HEK293T (cell line): ENCODE results near the gene BMP8B.

Source experiments
- CTCF ChIA-PET: fragments of 350-600 bp; formaldehyde crosslinking; extraction: SDS; loops from one replicate; lab custom pipeline; 2021; ENCODE audit warnings: antibody characterized with exemption, inconsistent platforms; lab: Yijun Ruan, JAX
- POLR2A ChIA-PET: fragments of 350-600 bp; formaldehyde crosslinking; extraction: SDS; loops from one replicate; lab custom pipeline; 2020; ENCODE audit warnings: antibody characterized with exemption, inconsistent platforms; lab: Yijun Ruan, JAX
- DNase-seq: peaks from one replicate; pipeline ENCODE4 v3.0.0; 2012; ENCODE audit warnings: mixed read lengths; ENCODE audit errors: extremely low spot score
- ARNT ChIP-seq: fragments of 450-650 bp; IDR thresholded peaks from 2 replicates; pipeline ENCODE4 v1.6.1; 2017; ENCODE audit warnings: mild to moderate bottlenecking
- BHLHE40 ChIP-seq: fragments of 450-650 bp; IDR thresholded peaks from 2 replicates; pipeline ENCODE4 v1.6.1; 2016; ENCODE audit warnings: mild to moderate bottlenecking, moderate library complexity, borderline replicate concordance
- CTBP1 ChIP-seq: fragments of 450-650 bp; IDR thresholded peaks from 2 replicates; pipeline ENCODE4 v1.6.1; 2016; ENCODE audit warnings: borderline replicate concordance
- ELF4 ChIP-seq: fragments of 450-650 bp; IDR thresholded peaks from 2 replicates; pipeline ENCODE4 v1.6.1; 2017; ENCODE audit warnings: antibody characterized with exemption
- FOXA1 ChIP-seq: fragments of 450-650 bp; IDR thresholded peaks from 2 replicates; pipeline ENCODE4 v1.6.1; 2016; ENCODE audit warnings: mild to moderate bottlenecking
- FOXK2 ChIP-seq: fragments of 450-650 bp; IDR thresholded peaks from 2 replicates; pipeline ENCODE4 v1.6.1; 2016; ENCODE audit warnings: mild to moderate bottlenecking
- FOXM1 ChIP-seq: fragments of 450-650 bp; IDR thresholded peaks from 2 replicates; pipeline ENCODE4 v1.6.1; 2017; ENCODE audit warnings: mild to moderate bottlenecking, borderline replicate concordance
- HDGF ChIP-seq: fragments of 450-650 bp; IDR thresholded peaks from 2 replicates; pipeline ENCODE4 v1.6.1; 2017; ENCODE audit warnings: antibody characterized with exemption, borderline replicate concordance
- L3MBTL2 ChIP-seq: fragments of 450-650 bp; conservative IDR thresholded peaks from 2 replicates; pipeline ENCODE4 v1.6.1; 2016; ENCODE audit warnings: mild to moderate bottlenecking
- LEF1 ChIP-seq: fragments of 450-650 bp; IDR thresholded peaks from 2 replicates; pipeline ENCODE4 v1.6.1; 2017; ENCODE audit warnings: mild to moderate bottlenecking, borderline replicate concordance
- NFRKB ChIP-seq: fragments of 450-650 bp; IDR thresholded peaks from 2 replicates; pipeline ENCODE4 v1.6.1; 2016; ENCODE audit warnings: mild to moderate bottlenecking, moderate library complexity
- SP1 ChIP-seq: fragments of 450-650 bp; IDR thresholded peaks from 2 replicates; pipeline ENCODE4 v1.6.1; 2017
- SUZ12 ChIP-seq: fragments of 450-650 bp; IDR thresholded peaks from 2 replicates; pipeline ENCODE4 v1.6.1; 2016; ENCODE audit warnings: mild to moderate bottlenecking
- TARDBP ChIP-seq: fragments of 450-650 bp; IDR thresholded peaks from 2 replicates; pipeline ENCODE4 v1.6.1; 2016
- ZNF384 ChIP-seq: fragments of 450-650 bp; IDR thresholded peaks from 2 replicates; pipeline ENCODE4 v1.6.1; 2016
- TF ChIP-seq, protein P1 (sequence below): fragments of 450-650 bp; IDR thresholded peaks from 2 replicates; pipeline ENCODE4 v1.6.1; 2016

BMP8B gene

DNA sequence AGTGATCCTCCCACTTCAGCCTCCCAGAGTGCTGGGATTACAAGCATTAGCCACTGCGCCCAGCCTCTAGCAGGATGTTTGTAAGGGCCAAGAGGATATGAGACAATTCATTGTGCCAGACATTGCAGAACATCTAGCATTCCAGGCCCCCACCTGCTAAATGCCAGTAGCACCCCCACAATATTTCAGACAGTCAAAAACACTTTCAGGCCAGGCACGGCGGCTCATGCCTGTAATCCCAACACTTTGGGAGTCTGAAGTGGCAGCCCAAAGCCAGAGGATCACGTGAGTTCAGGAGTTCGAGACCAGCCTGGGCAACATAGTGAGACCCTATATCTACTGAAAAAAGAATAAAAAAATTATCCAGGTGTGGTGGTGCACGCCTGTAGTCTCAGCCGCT lies 37.1 kb downstream of the BMP8B start:
- ChIA-PET CTCF (no interaction called here), POLR2A (no interaction called here)
- DNase-seq = no peak
- TF ChIP-seq FOXM1 (no peak), SP1 (no peak), SUZ12 (no peak), NFRKB (no peak), ELF4 (no peak), FOXK2 (no peak)

DNA sequence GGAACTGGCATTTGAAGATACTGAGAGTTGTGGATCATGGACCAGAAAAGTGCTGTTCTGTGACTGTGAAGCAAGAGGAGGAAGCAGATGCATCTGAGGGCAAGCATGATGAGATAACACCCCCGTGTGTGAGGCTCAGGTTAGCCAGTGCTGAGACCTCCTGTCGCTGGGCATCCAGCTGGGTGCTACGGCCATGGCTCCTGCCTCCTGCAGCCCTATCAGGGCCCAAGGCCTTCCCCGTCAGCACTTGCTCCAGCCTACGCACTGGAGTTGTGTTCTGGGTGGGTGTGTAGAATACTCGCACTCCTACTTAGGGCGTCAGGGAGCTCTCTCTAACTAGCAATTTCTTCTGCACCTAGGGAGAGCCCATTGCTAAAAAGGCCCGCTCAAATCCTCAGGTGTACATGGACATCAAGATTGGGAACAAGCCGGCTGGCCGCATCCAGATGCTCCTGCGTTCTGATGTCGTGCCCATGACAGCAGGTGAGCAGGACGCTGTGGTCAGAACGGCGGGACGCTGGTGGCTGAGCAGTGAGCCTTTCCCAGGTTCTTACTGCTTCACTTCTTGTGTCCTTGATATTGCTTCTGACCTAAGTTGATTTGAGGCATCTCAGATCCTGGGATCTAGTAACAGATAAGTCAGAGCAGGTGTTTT lies 43.5 kb downstream of the BMP8B start:
- ChIA-PET CTCF (no interaction called here), POLR2A (no interaction called here)
- TF ChIP-seq NFRKB (no peak), ARNT (no peak), FOXA1 (no peak), ZNF384 (no peak), FOXK2 (no peak), L3MBTL2 (no peak), FOXM1 (no peak), HDGF (no peak), SP1 (no peak), SUZ12 (no peak), LEF1 (no peak), CTBP1 (no peak), TARDBP (no peak)
- TF ChIP-seq, protein P1, sequence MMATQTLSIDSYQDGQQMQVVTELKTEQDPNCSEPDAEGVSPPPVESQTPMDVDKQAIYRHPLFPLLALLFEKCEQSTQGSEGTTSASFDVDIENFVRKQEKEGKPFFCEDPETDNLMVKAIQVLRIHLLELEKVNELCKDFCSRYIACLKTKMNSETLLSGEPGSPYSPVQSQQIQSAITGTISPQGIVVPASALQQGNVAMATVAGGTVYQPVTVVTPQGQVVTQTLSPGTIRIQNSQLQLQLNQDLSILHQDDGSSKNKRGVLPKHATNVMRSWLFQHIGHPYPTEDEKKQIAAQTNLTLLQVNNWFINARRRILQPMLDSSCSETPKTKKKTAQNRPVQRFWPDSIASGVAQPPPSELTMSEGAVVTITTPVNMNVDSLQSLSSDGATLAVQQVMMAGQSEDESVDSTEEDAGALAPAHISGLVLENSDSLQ = no peak

DNA sequence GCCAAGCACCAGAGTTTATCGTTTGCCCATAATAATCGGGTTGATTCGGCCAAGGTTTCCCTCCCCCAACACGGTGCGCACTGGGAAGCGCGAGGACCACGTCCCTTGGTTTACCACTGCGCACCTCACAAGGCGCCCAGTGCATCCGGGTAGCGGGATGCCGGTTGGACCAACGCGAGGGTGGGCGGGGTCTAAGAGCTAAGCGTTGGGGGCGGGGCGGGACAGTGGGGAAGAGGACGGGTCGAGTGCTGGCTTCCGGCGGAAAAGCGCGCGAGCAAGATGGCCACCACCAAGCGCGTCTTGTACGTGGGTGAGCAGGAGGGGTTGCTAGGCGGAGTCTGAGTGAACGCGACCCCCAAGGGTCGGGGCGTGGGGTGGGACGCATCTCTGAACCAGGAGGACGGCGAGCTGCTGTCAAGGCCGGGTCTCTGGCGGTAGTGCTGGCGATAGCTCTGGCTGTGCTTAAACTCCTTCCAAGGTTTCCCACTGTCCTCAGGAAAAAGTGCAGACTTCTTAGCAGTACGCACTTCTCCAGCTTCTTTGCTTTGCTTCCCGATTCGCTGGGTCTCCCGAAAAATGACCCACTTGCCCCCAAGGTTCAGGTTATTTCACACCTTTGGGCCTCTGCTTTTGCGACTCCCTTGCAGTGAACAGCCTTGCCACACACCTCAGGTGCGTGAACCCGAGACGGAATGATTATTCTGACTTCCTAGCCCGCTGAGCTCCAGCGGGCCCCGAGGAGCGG lies 49.9 kb downstream of the BMP8B start, which contains the start of gene PPIE:
Gene PPIE, plus strand, starts transcription at position 261 of the 745 bp plus-strand sequence. Its CDS starts 19 bp downstream, at position 280.
- peak; percentile 96 for DNase-seq
- ChIA-PET CTCF (interaction anchor here (1.1 kb wide), 1 partner anchor 61 kb away, joined by 4 read pairs; no protein-coding TSS in a partner anchor), POLR2A (interaction anchor here (0.6 to 2.1 kb wide), 23 partner anchors 9 to 302 kb away, joined by 3 to 15 read pairs (median 4); partner anchors contain the start of genes BMP8B, CAP1, HPCAL4 and NT5C1A)
- TF ChIP-seq FOXK2 (no peak), SP1 (no peak), CTBP1 (no peak), SUZ12 (no peak), BHLHE40 (no peak), ELF4 (0 out of 2 replicates have a peak, but pooled peaks have one; percentile 8), L3MBTL2 (peak; percentile 89), HDGF (no peak), ARNT (no peak), LEF1 (no peak), NFRKB (no peak), TARDBP (no peak)

More for the DNA sequence above, 43.5 kb downstream of the BMP8B start:
- no peak for DNase-seq

DNA sequence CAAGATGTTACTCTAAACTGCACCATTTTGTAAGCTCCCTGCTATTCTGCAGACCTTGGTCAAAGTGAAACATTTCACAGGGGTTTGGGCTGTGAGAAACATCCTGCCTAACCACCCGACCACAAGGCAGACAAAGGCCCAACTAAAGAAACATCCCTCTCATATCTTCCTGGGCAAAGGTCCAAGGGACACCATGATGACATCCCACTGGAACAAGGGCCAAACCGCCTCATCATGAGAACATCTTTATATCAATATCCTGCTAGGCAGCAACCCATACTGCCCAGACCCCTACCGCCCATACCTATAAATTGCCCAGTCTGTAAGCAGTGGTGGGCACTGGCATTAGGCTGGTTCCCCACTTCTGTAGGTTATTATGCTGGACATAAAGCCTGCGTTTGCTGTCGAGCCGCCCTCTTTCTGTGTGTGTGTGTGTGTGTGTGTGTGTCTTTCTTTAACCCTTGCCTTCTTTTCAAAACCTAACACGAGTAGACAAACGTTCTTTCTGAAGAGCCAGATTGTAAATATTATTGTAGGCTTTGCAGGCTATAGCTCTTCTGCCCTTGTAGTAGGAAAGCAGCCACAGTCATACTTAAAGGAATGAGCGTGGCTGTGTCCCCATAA lies 51.0 kb downstream of the BMP8B start:
- DNase-seq = no peak
- ChIA-PET POLR2A (interaction anchor here (1.1 to 1.8 kb wide), 7 partner anchors 12 to 303 kb away, joined by 4 to 15 read pairs (median 5); partner anchors contain the start of genes CAP1 and NT5C1A), CTCF (no interaction called here)
- no peak for TF ChIP-seq L3MBTL2
- TF ChIP-seq NFRKB = no peak
- no peak for TF ChIP-seq ZNF384
- TF ChIP-seq BHLHE40 = no peak
- TF ChIP-seq LEF1 = no peak
- TF ChIP-seq FOXK2 = no peak
- no peak for TF ChIP-seq ELF4
- no peak for TF ChIP-seq FOXA1
- no peak for TF ChIP-seq SP1
- no peak for TF ChIP-seq FOXM1

DNA sequence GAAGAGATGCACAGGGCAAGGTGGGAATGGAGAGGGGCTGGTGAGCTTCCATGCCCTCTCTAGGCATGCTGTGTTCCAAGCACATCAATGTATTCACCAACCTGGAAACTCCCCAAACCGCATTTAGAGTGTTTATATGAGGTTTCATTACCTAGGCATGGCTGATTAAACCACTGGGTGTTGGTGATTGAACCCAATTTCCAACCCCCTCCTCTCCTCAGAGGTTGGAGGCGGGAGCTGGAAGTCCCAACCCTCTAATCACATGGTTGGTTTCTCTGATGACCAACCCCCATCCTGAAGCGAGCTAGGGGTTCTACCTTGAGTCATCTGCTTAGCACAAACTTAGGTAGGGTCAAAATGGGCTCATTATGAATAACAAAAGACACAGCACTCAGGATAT lies 52.9 kb downstream of the BMP8B start:
- CTCF ChIA-PET = interaction anchor here (0.7 kb wide), 1 partner anchor 10 kb away, joined by 3 read pairs; no protein-coding TSS in a partner anchor
- no peak for DNase-seq
- POLR2A ChIA-PET = interaction anchor here (0.7 kb wide), 1 partner anchor 155 kb away, joined by 3 read pairs; no protein-coding TSS in a partner anchor
- TF ChIP-seq HDGF (no peak), SUZ12 (no peak), SP1 (no peak), FOXK2 (no peak), BHLHE40 (no peak), FOXA1 (no peak), ARNT (no peak), ELF4 (no peak)

DNA sequence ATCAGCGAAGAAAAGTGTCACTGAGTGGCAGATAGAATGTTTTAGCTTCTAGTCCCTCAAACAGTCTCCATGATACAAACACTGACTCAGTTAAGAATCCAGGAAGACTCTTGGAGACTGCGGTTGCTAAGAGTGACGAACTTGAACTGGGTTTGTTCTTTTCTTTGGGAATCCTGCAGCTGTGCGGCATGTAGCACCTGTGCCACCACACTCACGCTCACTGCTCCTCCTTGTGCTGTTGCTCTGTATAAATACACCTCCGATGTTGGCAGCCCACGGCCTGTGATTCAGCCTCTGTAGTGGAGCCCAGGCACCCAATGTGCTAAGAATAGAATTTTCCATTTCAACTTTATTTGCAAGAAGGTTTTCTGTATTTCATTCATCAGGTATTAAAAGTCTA lies 55.5 kb downstream of the BMP8B start:
- TF ChIP-seq ELF4 (no peak), FOXK2 (no peak), BHLHE40 (no peak), FOXA1 (no peak)
- TF ChIP-seq, protein P1 = no peak
- DNase-seq = no peak
- CTCF ChIA-PET = no interaction called here
- POLR2A ChIA-PET = no interaction called here
